Stimulated activated naive CD8-positive, alpha-beta T cell treated with anti-CD3 and anti-CD28 coated beads, Interleukin-15, amount 100 ng/mL, for 72 hours (primary cell): ENCODE data around the gene ALKBH5.
"Not testable (repeated sequence)": the region's sequence is repeated elsewhere in the genome, so short reads cannot be mapped to it uniquely, and the experiment has no call there.

Experiments used
- ATAC-seq: fragments of 150-1000 bp; cut with Tn5 transposase; 2 replicates; pipeline ENCODE4 v1.10.0; 2021; ENCODE audit warnings: mild to moderate bottlenecking, moderate library complexity
- DNase-seq, 2 donors: peaks; one replicate each; pipeline ENCODE4 v3.0.0; 2021 to 2022
- H3K27ac Mint-ChIP-seq, 2 donors: one replicate each; pipeline ENCODE4 v1.8.0; 2022; ENCODE audit warnings: mild to moderate bottlenecking in 2 of 2, mixed read lengths in 2 of 2, moderate library complexity in 2 of 2
- H3K27me3 Mint-ChIP-seq: one replicate; pipeline ENCODE4 v1.8.0; 2022; ENCODE audit warnings: mixed read lengths
- H3K4me1 Mint-ChIP-seq: one replicate; pipeline ENCODE4 v1.8.0; 2022; ENCODE audit warnings: mild to moderate bottlenecking, mixed read lengths
- H3K4me3 Mint-ChIP-seq, 2 donors: one replicate each; pipeline ENCODE4 v1.8.0; 2022; ENCODE audit warnings: mild to moderate bottlenecking in 2 of 2, mixed read lengths in 2 of 2, moderate library complexity in 1 of 2
- H3K9me3 Mint-ChIP-seq, 2 donors: one replicate each; pipeline ENCODE4 v1.8.0; 2022; ENCODE audit warnings: mixed read lengths in 2 of 2

ALKBH5 gene

DNA sequence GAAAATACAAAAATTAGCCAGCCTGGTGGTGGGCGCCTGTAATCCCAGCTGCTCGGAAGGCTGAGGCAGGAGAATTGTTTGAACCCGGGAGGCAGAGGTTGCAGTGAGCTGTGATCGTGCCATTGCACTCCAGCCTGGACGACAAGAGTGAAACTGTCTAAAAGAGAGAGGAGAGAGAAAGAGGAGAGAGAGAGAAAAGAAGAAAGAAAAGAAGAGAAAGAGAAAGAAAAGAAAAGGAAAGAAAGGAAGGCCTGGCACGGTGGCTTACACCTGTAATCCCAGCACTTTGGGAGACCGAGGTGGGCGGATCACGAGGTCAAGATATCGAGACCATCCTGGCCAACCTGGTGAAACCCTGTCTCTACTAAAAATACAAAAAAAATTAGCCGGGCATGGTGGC, 33.3 kb downstream of the ALKBH5 start:
- H3K9me3 Mint-ChIP-seq, H3K27me3 Mint-ChIP-seq, ATAC-seq, H3K4me1 Mint-ChIP-seq, DNase-seq, H3K4me3 Mint-ChIP-seq, H3K27ac Mint-ChIP-seq: not testable (repeated sequence)

DNA sequence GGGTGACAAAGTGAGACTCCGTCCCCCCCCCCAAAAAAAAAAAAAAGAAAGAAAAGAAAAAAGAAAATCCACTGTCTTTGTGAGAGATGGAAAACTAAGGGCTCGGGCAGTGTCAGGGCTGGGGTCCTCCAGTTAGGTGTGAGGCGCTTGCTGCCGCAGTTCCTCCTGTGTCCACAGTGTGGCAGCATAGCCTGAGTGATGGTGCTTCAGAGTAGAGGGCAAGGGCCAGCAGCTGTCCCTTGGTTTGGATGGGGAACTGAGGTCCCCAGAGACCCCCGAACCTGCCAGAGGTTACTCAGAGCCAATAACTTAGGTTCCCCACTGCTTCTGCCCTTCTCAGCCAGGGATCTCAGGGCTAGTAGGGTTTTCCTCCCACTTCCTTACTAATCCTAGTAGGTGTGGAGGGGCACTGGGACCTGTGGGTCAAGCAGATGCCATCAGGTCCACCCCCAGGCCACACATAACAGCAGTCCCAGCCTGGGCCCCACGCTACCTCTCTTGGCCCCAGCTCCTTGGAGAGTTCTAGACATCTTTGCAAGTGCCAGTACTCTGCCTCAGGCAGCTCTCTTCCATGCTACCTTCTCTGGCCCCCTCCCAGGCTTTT, 33.9 kb downstream of the ALKBH5 start:
- Mint-ChIP-seq H3K4me1 (no peaks in the 10 kb centered on the region), H3K9me3 (no peaks in the 10 kb centered on the region), H3K27ac (no peak overlapping the region), H3K4me3 (no peak overlapping the region), H3K27me3 (no peaks in the 10 kb centered on the region)
- peak; percentile 74 to 76 for DNase-seq
- peak; percentile 91 for ATAC-seq

DNA sequence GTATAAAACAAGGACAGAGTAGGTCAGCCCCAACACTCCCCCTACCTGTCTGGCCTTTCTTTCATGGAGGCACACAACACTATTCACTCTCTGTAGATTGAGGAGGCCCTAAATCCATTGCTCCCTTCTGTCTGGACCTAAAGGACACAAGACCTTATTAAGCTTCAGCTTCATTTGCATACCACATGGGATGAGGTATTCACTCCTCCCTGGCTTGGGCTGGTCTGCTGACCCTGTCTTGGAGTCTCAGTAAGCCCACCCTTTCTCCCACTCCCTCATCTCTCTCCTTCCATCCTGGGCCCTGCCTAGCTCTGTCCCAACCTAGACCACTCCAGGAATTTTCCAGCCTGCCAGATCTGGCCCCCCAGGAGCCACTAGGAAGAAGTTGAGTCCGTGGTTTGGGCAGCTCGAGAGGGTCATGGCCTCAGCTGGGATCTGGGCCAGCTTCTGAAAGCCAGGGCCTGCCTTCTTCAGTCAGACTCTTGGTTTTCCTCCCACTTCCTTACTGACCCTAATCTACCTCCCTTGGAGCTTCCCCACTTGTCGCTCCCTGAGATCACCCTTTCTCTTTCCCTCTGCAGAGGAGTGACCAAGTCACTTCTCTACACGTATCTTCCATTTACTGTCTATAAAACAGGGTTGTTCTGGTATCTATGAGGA, 35.3 kb downstream of the ALKBH5 start:
- no peak overlapping the region for H3K27ac Mint-ChIP-seq
- no peaks in the 10 kb centered on the region for H3K4me1 Mint-ChIP-seq
- no peaks in the 10 kb centered on the region for H3K27me3 Mint-ChIP-seq
- no peak overlapping the region for H3K4me3 Mint-ChIP-seq
- ATAC-seq (peak; percentile 28), DNase-seq (no peak)
- H3K9me3 Mint-ChIP-seq, result no peaks in the 10 kb centered on the region

DNA sequence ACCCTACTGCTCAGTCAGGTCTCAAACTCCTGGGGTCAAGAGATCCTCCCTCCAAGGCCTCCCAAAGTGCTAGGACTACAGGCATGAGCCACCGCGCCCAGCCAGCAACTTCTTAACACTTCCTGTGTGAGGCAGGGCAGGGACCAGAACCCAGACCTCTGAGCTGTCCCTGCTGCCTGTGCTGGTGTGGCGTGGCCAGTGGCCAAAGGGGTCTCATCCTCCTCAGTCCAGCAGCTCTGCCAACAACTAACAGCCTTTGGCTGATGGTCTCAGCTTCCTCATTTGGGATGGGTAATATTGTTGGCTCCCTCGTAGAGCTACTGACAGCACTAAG, 40.4 kb downstream of the ALKBH5 start:
- Mint-ChIP-seq H3K27ac (no peak overlapping the region), H3K9me3 (no peaks in the 10 kb centered on the region), H3K4me1 (peaks cover 37% of the 10 kb centered on the region), H3K27me3 (no peaks in the 10 kb centered on the region), H3K4me3 (no peak overlapping the region)
- ATAC-seq (no peak), DNase-seq (no peak)

DNA sequence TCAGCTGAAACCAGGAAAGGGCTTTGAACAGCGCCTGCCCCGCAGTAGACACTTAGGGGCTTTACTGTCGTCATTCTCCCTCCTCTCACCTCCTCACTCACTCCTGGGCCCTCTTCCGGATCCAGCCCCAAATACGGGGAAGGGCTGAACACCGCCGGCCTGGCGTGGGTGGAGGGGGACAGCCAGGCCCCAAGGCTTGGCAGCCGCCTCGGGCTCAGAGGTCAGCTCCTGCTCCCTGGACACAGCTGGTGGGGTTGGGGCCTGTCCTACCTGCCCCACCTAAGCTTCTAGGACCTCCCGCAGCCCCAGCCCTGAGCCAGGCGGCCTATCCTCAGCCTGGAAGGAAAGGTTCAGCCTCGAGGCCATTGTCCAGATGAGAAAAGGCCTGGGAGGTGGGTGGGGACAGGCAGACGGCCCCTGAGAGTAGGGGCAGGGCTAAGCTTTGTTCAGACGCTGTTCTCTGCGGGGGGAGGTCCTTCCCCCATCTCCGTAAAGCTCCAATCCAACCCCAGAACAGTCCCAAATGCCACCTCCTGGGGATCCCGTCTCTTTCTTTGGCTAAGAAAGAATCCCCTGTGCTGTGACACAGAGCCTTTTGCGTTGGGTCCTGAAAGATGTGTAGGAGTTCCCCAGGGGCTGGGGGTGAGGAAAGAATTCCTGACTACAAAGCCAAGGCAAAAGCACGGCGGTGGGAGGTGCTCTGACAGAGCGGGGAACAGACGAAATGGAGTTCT, 40.9 kb downstream of the ALKBH5 start:
- DNase-seq (no peak), ATAC-seq (no peak)
- Mint-ChIP-seq H3K27me3 (no peaks in the 10 kb centered on the region), H3K27ac (no peak overlapping the region), H3K4me3 (peak overlapping the region; percentile 79 to 85), H3K4me1 (peaks cover 40% of the 10 kb centered on the region), H3K9me3 (no peaks in the 10 kb centered on the region)

DNA sequence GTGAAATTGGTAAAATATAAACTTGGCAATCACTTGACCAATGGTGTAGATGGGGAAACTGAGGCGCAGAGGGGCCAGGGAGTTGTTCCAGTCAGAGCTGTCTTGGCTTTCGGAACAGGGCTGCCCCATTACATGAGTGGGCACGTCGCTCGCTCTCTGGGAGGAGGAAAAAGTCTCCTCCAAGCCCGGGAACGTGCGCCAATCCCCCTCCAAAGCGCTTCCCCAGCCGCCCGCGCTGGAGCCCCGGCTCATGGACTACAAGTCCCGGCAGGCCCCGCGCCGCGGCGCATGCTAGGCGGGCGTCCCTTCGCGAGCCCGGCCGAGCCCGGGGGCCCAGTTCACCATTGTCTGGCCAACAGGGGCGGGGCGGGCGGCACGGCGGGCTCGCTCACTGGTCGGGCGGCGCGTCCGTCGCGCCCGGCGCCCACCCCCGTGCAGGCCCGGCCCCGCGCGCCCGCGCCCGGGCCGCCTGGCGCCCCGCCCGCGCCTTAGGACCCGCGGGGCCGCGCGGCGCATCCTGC, 41.6 kb downstream of the ALKBH5 start, which contains the start of gene LLGL1:
LLGL1 (plus strand) TSS at position 515 of the 521 bp plus-strand sequence. CDS start 48 bp downstream, outside the sequence.
- H3K4me3 Mint-ChIP-seq, result peak within 1 kb of the TSS; percentile 95
- peak; percentile 96 for ATAC-seq

DNA sequence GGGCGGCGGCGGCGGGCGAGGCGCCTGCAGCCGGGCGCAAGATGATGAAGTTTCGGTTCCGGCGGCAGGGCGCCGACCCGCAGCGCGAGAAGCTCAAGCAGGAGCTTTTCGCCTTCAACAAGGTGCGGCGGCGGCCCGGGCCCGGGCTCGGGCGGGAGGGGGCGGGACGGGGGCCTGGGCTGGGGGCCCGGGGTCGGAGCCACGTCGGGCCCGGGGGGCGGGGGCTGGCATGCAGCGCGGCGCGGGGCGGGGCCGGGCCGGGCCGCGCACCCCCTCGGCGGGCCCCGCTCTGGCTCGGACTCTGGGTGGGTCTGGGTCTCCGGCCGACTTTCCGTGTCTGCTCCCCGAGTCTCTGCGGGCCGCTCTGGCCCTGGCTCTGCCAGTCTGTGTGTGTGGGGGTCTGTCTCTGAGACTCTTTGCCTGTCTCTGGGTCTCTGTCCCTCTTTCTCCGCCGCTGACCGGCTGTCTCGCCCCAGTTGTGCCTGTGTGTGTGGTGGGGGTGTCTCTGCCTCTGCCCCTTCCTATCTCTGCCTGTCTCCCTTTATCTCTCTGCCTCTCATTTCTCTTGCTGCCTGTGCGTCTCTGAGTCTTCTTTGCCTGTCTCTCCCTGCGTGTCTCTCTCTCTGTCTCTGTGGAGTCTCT, 42.1 kb downstream of the ALKBH5 start:
- ATAC-seq, result peak; percentile 7

More for the DNA sequence above, 41.6 kb downstream of the ALKBH5 start, which contains the start of gene LLGL1:
- Mint-ChIP-seq H3K27me3 (no peaks in the 10 kb centered on the region), H3K9me3 (no peaks in the 10 kb centered on the region), H3K4me1 (peaks cover 40% of the 10 kb centered on the region), H3K27ac (peak within 1 kb of the TSS; percentile 50 to 88)
- peak; percentile 95 to 97 for DNase-seq

DNA sequence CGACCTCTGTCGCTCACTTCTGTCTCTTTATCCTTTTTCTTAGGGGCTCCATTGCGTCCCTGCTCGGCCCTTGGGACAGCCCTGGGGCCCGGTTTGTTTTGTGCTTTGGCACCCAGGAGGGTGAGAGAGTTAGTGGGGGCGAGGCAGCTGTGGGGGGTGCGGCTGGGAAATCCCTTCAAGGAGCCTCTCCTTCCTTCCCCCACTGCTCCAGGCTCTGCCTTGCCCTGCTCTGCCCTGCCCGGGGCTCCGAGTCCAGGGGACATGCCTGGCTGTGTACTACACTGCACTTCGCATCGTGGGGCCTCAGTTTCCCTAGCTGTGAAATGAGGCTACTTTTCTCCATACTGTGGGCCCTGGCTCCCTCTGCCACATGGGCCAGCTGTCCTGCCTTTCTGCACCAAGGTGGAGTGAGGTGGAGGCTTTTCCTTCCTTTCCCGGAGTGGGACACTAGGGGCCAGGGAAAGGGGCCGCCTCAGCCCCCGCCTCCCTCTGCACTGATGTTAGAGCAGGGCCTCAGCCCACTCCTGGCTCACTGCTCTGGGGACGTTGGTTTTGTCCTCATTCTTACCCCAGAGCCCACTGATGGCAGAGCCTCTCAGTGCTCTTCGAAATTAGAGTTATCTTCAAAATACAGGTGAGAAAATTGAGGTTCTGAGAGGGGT, 42.8 kb downstream of the ALKBH5 start:
- H3K4me3 Mint-ChIP-seq, result peak overlapping the region; percentile 95
- DNase-seq, result no peak
- ATAC-seq, result no peak
- H3K27ac Mint-ChIP-seq, result peak overlapping the region; percentile 50 to 88
- H3K4me1 Mint-ChIP-seq, result peaks cover 45% of the 10 kb centered on the region
- no peaks in the 10 kb centered on the region for H3K9me3 Mint-ChIP-seq
- H3K27me3 Mint-ChIP-seq, result no peaks in the 10 kb centered on the region

More for the DNA sequence above, 42.1 kb downstream of the ALKBH5 start:
- H3K9me3 Mint-ChIP-seq, result no peaks in the 10 kb centered on the region
- DNase-seq, result peak in 1 of 2 donors; percentile 30
- H3K4me3 Mint-ChIP-seq, result peak overlapping the region; percentile 95
- H3K27ac Mint-ChIP-seq, result peak overlapping the region; percentile 50 to 88
- H3K4me1 Mint-ChIP-seq, result peaks cover 40% of the 10 kb centered on the region
- H3K27me3 Mint-ChIP-seq, result no peaks in the 10 kb centered on the region

DNA sequence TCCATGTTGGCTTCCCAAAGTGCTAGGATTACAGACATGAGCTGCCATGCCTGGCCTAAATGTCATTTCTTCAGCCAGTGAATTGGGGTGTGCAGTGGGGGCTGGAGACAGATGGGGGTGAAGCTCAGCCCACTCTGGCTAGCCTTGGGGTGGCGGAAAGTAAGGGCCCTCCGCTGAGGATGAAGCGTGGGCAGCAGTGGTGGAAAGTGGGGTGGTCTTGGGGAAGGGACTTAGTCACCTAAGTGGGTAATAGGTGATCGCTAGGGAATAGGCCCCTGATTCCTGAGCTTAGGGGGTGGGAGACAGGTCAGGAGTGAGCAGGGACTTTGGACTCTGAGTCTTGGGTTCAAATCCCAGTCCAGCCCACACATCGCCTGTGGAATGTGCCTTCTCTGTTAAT, 44.0 kb downstream of the ALKBH5 start:
- no peaks in the 10 kb centered on the region for H3K9me3 Mint-ChIP-seq
- DNase-seq (no peak), ATAC-seq (no peak)
- H3K4me3 Mint-ChIP-seq, result no peak overlapping the region
- peak overlapping the region in 1 of 2 donors; percentile 10 for H3K27ac Mint-ChIP-seq
- no peaks in the 10 kb centered on the region for H3K27me3 Mint-ChIP-seq
- peaks cover 46% of the 10 kb centered on the region for H3K4me1 Mint-ChIP-seq

DNA sequence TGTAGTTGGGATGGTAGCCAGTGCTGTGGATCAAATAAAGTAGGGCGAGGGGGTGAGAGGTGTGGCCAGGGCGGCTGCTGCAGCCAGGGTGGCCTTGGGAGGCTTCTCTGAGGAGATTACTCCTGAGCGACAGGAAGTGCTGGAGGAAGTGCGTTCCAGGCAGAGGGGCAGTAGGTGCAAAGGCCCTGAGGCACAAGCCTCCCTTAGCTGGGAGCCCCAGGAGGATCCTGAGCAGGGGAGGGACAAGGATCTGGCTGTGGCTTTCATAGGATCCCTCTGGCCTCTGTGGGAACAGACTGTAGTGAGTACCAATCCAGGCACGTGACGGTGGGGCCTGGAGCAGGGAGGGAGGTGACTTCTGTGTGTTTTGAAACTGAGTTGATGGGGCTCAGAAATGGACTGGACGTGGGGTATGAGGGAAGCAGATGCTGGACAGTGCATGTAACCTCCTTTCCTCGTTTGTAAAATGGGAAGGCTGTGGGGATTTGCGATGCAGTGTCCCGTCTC, 44.6 kb downstream of the ALKBH5 start:
- Mint-ChIP-seq H3K27ac (no peak overlapping the region), H3K9me3 (no peaks in the 10 kb centered on the region), H3K4me1 (peaks cover 46% of the 10 kb centered on the region), H3K4me3 (no peak overlapping the region), H3K27me3 (no peaks in the 10 kb centered on the region)
- DNase-seq, result no peak
- ATAC-seq, result no peak

DNA sequence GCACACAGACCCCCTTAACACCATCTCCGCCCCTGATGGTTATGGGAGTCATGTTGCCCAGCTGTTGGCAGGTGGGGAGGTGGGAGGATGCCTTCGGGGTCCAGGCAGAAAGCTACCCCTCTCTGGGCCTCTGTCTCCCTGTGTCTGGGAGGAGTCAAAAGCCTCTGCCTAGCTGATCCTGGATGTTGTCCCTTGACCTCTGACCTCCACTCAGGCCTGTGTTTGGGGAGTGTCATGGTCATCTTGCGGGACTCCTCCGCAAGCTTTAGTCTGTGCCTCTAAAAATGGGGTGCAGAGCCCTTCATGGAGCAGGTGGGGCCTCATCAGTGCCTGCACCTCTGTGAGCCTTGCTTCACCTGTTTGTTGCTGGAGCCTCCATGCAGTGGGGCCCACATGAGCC, 45.6 kb downstream of the ALKBH5 start:
- H3K4me3 Mint-ChIP-seq, result no peak overlapping the region
- no peaks in the 10 kb centered on the region for H3K27me3 Mint-ChIP-seq
- ATAC-seq, result no peak
- H3K4me1 Mint-ChIP-seq, result peaks cover 46% of the 10 kb centered on the region
- H3K27ac Mint-ChIP-seq, result no peak overlapping the region
- no peaks in the 10 kb centered on the region for H3K9me3 Mint-ChIP-seq
- DNase-seq, result no peak

DNA sequence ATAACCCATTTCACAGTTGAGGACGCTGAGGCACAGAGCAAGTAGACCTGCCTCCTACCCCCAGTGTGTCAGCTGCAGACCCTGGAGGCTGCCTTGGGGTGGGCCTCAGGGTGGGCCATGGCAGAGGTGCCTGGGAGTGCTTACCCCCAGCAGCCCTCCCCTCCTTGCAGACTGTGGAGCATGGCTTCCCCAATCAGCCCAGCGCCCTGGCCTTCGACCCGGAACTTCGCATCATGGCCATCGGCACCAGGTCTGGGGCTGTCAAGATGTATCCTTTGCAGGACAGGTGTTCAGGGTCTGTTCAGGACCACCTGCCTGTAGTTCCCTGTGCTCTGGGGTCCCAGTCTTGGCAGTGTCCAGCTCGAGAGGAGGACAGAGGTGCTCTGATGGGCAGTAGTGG, 46.1 kb downstream of the ALKBH5 start:
- DNase-seq (no peak), ATAC-seq (no peak)
- H3K9me3 Mint-ChIP-seq, result no peaks in the 10 kb centered on the region
- H3K27ac Mint-ChIP-seq, result no peak overlapping the region
- H3K4me3 Mint-ChIP-seq, result no peak overlapping the region
- no peaks in the 10 kb centered on the region for H3K27me3 Mint-ChIP-seq
- peaks cover 44% of the 10 kb centered on the region for H3K4me1 Mint-ChIP-seq

DNA sequence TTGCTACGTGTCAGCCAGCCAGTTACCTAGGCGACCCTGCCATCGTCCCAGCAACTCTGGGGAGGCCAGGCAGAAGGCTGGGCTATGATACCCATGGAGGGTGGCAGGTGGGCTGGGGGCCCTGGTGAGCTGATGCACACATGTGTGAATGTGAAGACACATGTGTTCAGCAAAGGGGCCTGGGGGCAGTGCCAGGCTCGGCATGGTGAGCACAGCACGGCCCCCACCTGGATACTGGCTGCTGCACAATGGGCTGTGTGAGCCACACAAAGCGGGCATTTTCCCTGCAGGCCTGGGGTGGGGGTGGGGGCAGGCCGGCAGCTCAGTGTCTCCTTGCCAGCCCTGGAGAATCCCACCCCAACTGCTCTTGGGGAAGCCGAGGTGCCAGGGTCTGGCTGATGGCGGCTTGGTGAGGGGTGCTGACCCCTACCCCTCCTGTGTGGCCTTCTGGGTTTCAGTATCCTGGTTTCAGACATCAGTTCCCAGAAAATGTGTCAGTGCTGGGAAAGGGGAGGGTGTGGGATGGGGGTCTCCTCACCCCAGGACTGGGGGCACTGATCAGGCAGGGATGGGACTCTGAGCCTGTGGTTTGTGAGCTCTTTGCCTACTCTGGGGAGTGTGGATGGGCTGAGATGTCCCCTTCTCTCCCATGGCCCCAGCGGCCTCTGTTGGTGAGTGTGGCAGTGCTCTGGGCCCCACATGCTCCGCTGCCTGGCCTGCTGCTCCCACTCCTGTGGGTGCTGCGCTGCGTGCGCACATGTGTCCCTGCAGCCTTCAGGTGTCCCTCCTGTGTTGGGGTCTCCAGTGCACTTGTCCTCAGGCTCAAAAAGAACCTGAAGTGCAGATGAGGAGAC, 46.9 kb downstream of the ALKBH5 start:
- Mint-ChIP-seq H3K27ac (no peak overlapping the region), H3K27me3 (no peaks in the 10 kb centered on the region), H3K4me1 (peaks cover 47% of the 10 kb centered on the region), H3K4me3 (no peak overlapping the region), H3K9me3 (no peaks in the 10 kb centered on the region)
- ATAC-seq, result no peak
- no peak for DNase-seq

DNA sequence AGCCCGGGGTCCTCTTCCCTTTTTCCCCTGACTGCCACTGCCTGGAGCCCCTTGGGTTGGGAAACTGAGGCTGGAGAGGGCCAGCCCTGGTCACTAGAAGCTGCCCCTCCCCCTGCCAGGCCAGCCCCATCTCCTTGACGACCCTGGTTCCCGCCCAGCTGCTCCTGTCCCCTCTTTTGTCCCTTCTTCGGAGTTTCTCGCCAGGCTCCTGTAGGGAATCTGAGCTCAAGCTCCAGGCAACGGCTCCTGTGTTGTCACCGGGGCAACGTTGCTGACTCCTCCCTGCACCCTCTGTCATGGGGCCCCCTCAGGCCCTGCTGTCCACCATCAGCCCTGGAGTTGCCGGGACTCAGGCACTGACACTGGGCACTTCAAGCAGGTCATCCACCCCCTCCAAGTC, 47.5 kb downstream of the ALKBH5 start:
- ATAC-seq (no peak), DNase-seq (no peak)
- Mint-ChIP-seq H3K27ac (peak overlapping the region in 1 of 2 donors; percentile 73), H3K4me1 (peaks cover 49% of the 10 kb centered on the region), H3K9me3 (no peaks in the 10 kb centered on the region), H3K4me3 (no peak overlapping the region), H3K27me3 (no peaks in the 10 kb centered on the region)
